ENCODE data around the gene ZNF202.

ZNF202 gene

GRCh38 chr11:123694551-123694950 lies 46.9 kb downstream of the ZNF202 start:
- H3K4me3 ChIP-seq (ENCODE audit: low read length): no peak overlapping the region
- no peak overlapping the region for H2BK5ac ChIP-seq (ENCODE audit: low read length)
- no peak overlapping the region for H2BK120ac ChIP-seq (ENCODE audit: low read depth, low read length)
- H3K23ac ChIP-seq (ENCODE audit: low read length): no peak overlapping the region
- no peak overlapping the region for H3K9ac ChIP-seq (ENCODE audit: low read length)
- DNase-seq: no peak
- no peaks in the 10 kb centered on the region for H3K27me3 ChIP-seq (ENCODE audit: insufficient read depth, low read length, poor library complexity)
- no peaks in the 10 kb centered on the region for H3K4me1 ChIP-seq (ENCODE audit: control insufficient read depth, low read depth, low read length)
- no peak overlapping the region for H3K27ac ChIP-seq (ENCODE audit: low read depth, low read length)
- no peak overlapping the region for H3K4ac ChIP-seq (ENCODE audit: low read depth, low read length)
- no peaks in the 10 kb centered on the region for H3K79me1 ChIP-seq (ENCODE audit: low read length)
- no CpG with 5 or more reads among the region's 2 CpGs for WGBS (ENCODE audit: extremely low coverage, insufficient coverage, low lambda C conversion rate)
- no peak overlapping the region for H2BK15ac ChIP-seq (replicated peaks; ENCODE audit: low read depth)
- no peak overlapping the region for H3K18ac ChIP-seq (ENCODE audit: low read length)
- H4K8ac ChIP-seq (ENCODE audit: low read depth, low read length): no peak overlapping the region
- no peak overlapping the region for H4K5ac ChIP-seq (ENCODE audit: low read length)
- H3K36me3 ChIP-seq (ENCODE audit: control insufficient read depth, insufficient read depth, low read length): no peaks in the 10 kb centered on the region
- no peak overlapping the region for H2AK5ac ChIP-seq (ENCODE audit: low read length)
- H3K4me2 ChIP-seq (ENCODE audit: low read length): no peak overlapping the region
- no peak overlapping the region for H3K56ac ChIP-seq (ENCODE audit: low read length)
- no peaks in the 10 kb centered on the region for H3K79me2 ChIP-seq (ENCODE audit: control insufficient read depth, insufficient read depth, low read length)

- no peak for DNase-seq
- H3K27me3 ChIP-seq (ENCODE audit: insufficient read depth, low read length, poor library complexity): no peaks in the 10 kb centered on the region
- no peak overlapping the region for H3K9ac ChIP-seq (ENCODE audit: low read length)
- no peak overlapping the region for H2AK5ac ChIP-seq (ENCODE audit: low read length)
- no peaks in the 10 kb centered on the region for H3K36me3 ChIP-seq (ENCODE audit: control insufficient read depth, insufficient read depth, low read length)
- no peak overlapping the region for H3K56ac ChIP-seq (ENCODE audit: low read length)
- no peak overlapping the region for H2BK120ac ChIP-seq (ENCODE audit: low read depth, low read length)
- H3K79me2 ChIP-seq (ENCODE audit: control insufficient read depth, insufficient read depth, low read length): no peaks in the 10 kb centered on the region
- H4K5ac ChIP-seq (ENCODE audit: low read length): no peak overlapping the region
- H3K4ac ChIP-seq (ENCODE audit: low read depth, low read length): no peak overlapping the region
- no peak overlapping the region for H2BK15ac ChIP-seq (replicated peaks; ENCODE audit: low read depth)
- H2BK5ac ChIP-seq (ENCODE audit: low read length): no peak overlapping the region
- no peak overlapping the region for H4K8ac ChIP-seq (ENCODE audit: low read depth, low read length)
- H3K4me3 ChIP-seq (ENCODE audit: low read length): no peak overlapping the region
- H3K18ac ChIP-seq (ENCODE audit: low read length): no peak overlapping the region
- no peak overlapping the region for H3K27ac ChIP-seq (ENCODE audit: low read depth, low read length)
- no peak overlapping the region for H3K23ac ChIP-seq (ENCODE audit: low read length)
- H3K4me2 ChIP-seq (ENCODE audit: low read length): no peak overlapping the region
- no peaks in the 10 kb centered on the region for H3K79me1 ChIP-seq (ENCODE audit: low read length)
- no peaks in the 10 kb centered on the region for H3K4me1 ChIP-seq (ENCODE audit: control insufficient read depth, low read depth, low read length)
Measured at GRCh38 chr11:123692961-123693360, 48.5 kb downstream of the ZNF202 start.

GRCh38 chr11:123690485-123690884 lies 51.0 kb downstream of the ZNF202 start:
- Histone ChIP-seq H4K5ac (ENCODE audit: low read length) (no peak overlapping the region), H3K4me3 (ENCODE audit: low read length) (no peak overlapping the region), H2BK120ac (ENCODE audit: low read depth, low read length) (no peak overlapping the region), H3K56ac (ENCODE audit: low read length) (no peak overlapping the region), H4K8ac (ENCODE audit: low read depth, low read length) (no peak overlapping the region), H2BK15ac (replicated peaks; ENCODE audit: low read depth) (no peak overlapping the region), H3K27me3 (ENCODE audit: insufficient read depth, low read length, poor library complexity) (no peaks in the 10 kb centered on the region), H3K18ac (ENCODE audit: low read length) (no peak overlapping the region), H3K23ac (ENCODE audit: low read length) (no peak overlapping the region), H3K4ac (ENCODE audit: low read depth, low read length) (no peak overlapping the region), H2AK5ac (ENCODE audit: low read length) (no peak overlapping the region), H3K27ac (ENCODE audit: low read depth, low read length) (no peak overlapping the region), H3K79me1 (ENCODE audit: low read length) (no peaks in the 10 kb centered on the region), H3K4me2 (ENCODE audit: low read length) (no peak overlapping the region), H3K36me3 (ENCODE audit: control insufficient read depth, insufficient read depth, low read length) (no peaks in the 10 kb centered on the region), H3K79me2 (ENCODE audit: control insufficient read depth, insufficient read depth, low read length) (no peaks in the 10 kb centered on the region), H3K4me1 (ENCODE audit: control insufficient read depth, low read depth, low read length) (no peaks in the 10 kb centered on the region), H3K9ac (ENCODE audit: low read length) (no peak overlapping the region), H2BK5ac (ENCODE audit: low read length) (no peak overlapping the region)
- no CpG with 5 or more reads among the region's 3 CpGs for WGBS (ENCODE audit: extremely low coverage, insufficient coverage, low lambda C conversion rate)
- peak; percentile 12 for DNase-seq

- no CpG with 5 or more reads among the region's 6 CpGs for WGBS (ENCODE audit: extremely low coverage, insufficient coverage, low lambda C conversion rate)
Measured at GRCh38 chr11:123684601-123685000, 56.9 kb downstream of the ZNF202 start.

GRCh38 chr11:123683428-123684170 lies 57.9 kb downstream of the ZNF202 start:
- no peak overlapping the region for H2BK120ac ChIP-seq (ENCODE audit: low read depth, low read length)
- H3K79me2 ChIP-seq (ENCODE audit: control insufficient read depth, insufficient read depth, low read length): no peaks in the 10 kb centered on the region
- H3K9ac ChIP-seq (ENCODE audit: low read length): no peak overlapping the region
- H3K27ac ChIP-seq (ENCODE audit: low read depth, low read length): no peak overlapping the region
- no peak for DNase-seq
- no peak overlapping the region for H3K4me3 ChIP-seq (ENCODE audit: low read length)
- no peaks in the 10 kb centered on the region for H3K36me3 ChIP-seq (ENCODE audit: control insufficient read depth, insufficient read depth, low read length)
- no CpG with 5 or more reads among the region's 8 CpGs for WGBS (ENCODE audit: extremely low coverage, insufficient coverage, low lambda C conversion rate)
- no peak overlapping the region for H2AK5ac ChIP-seq (ENCODE audit: low read length)
- no peak overlapping the region for H3K4ac ChIP-seq (ENCODE audit: low read depth, low read length)
- no peak overlapping the region for H2BK15ac ChIP-seq (replicated peaks; ENCODE audit: low read depth)
- H2BK5ac ChIP-seq (ENCODE audit: low read length): no peak overlapping the region
- no peak overlapping the region for H3K18ac ChIP-seq (ENCODE audit: low read length)
- H4K8ac ChIP-seq (ENCODE audit: low read depth, low read length): no peak overlapping the region
- H3K27me3 ChIP-seq (ENCODE audit: insufficient read depth, low read length, poor library complexity): no peaks in the 10 kb centered on the region
- H3K4me2 ChIP-seq (ENCODE audit: low read length): no peak overlapping the region
- H3K79me1 ChIP-seq (ENCODE audit: low read length): no peaks in the 10 kb centered on the region
- H3K23ac ChIP-seq (ENCODE audit: low read length): no peak overlapping the region
- H3K4me1 ChIP-seq (ENCODE audit: control insufficient read depth, low read depth, low read length): no peaks in the 10 kb centered on the region
- no peak overlapping the region for H3K56ac ChIP-seq (ENCODE audit: low read length)
- no peak overlapping the region for H4K5ac ChIP-seq (ENCODE audit: low read length)

More at GRCh38 chr11:123684601-123685000, 56.9 kb downstream of the ZNF202 start:
- no peak overlapping the region for H4K8ac ChIP-seq (ENCODE audit: low read depth, low read length)
- no peak overlapping the region for H3K4ac ChIP-seq (ENCODE audit: low read depth, low read length)
- H3K4me2 ChIP-seq (ENCODE audit: low read length): no peak overlapping the region
- no peak overlapping the region for H3K27ac ChIP-seq (ENCODE audit: low read depth, low read length)
- no peaks in the 10 kb centered on the region for H3K79me2 ChIP-seq (ENCODE audit: control insufficient read depth, insufficient read depth, low read length)
- H3K4me3 ChIP-seq (ENCODE audit: low read length): no peak overlapping the region
- no peak overlapping the region for H3K18ac ChIP-seq (ENCODE audit: low read length)
- no peaks in the 10 kb centered on the region for H3K4me1 ChIP-seq (ENCODE audit: control insufficient read depth, low read depth, low read length)
- H3K23ac ChIP-seq (ENCODE audit: low read length): no peak overlapping the region
- H3K36me3 ChIP-seq (ENCODE audit: control insufficient read depth, insufficient read depth, low read length): no peaks in the 10 kb centered on the region
- H4K5ac ChIP-seq (ENCODE audit: low read length): no peak overlapping the region
- no peaks in the 10 kb centered on the region for H3K27me3 ChIP-seq (ENCODE audit: insufficient read depth, low read length, poor library complexity)
- no peak for DNase-seq
- H2BK5ac ChIP-seq (ENCODE audit: low read length): no peak overlapping the region
- H3K79me1 ChIP-seq (ENCODE audit: low read length): no peaks in the 10 kb centered on the region
- H2BK15ac ChIP-seq (replicated peaks; ENCODE audit: low read depth): no peak overlapping the region
- no peak overlapping the region for H3K9ac ChIP-seq (ENCODE audit: low read length)
- H2AK5ac ChIP-seq (ENCODE audit: low read length): no peak overlapping the region
- H2BK120ac ChIP-seq (ENCODE audit: low read depth, low read length): no peak overlapping the region
- no peak overlapping the region for H3K56ac ChIP-seq (ENCODE audit: low read length)

Measured in mesendoderm (in vitro differentiated cells).